GM12892 (cell line): ENCODE results near the gene PITX1. TPM values are rescaled to one million over a fixed set of nuclear protein-coding genes. Genes with fewer than 3 reads are reported as not detected.
"Not testable (repeated sequence)": the region's sequence is repeated elsewhere in the genome, so short reads cannot be mapped to it uniquely, and the experiment has no call there.

Experiments
- DNase-seq: peaks from one replicate; pipeline ENCODE4 v3.0.0; 2011; ENCODE audit not compliant: insufficient read length
- FAIRE-seq: peaks from 2 replicates; lab custom pipeline; 2011; peaks lifted over from hg19 to GRCh38; lab: Jason Lieb, UNC
- POLR2A ChIP-seq: IDR thresholded peaks from 2 replicates; pipeline ENCODE4 v1.6.1; 2011; ENCODE audit warnings: low read depth, low read length, control low read depth
- POLR2AphosphoS5 ChIP-seq: IDR thresholded peaks from 2 replicates; pipeline ENCODE4 v1.6.1; 2011; ENCODE audit warnings: low read depth, low read length, control low read depth
- TAF1 ChIP-seq: IDR thresholded peaks from 2 replicates; pipeline ENCODE4 v1.6.1; 2011; ENCODE audit warnings: low read depth, mild to moderate bottlenecking, control low read depth, low read length, borderline replicate concordance
- polyA plus RNA-seq: library from polyadenylated mRNA; unstranded; fragments of >200 nt; gene quantifications from one replicate; pipeline ENCODE4 v1.2.1, GENCODE V29; 2012; ENCODE audit warnings: missing spikeins, inconsistent platforms; ENCODE audit not compliant: missing spikeins

The PITX1 gene
- 0.34 TPM for polyA plus RNA-seq

DNA sequence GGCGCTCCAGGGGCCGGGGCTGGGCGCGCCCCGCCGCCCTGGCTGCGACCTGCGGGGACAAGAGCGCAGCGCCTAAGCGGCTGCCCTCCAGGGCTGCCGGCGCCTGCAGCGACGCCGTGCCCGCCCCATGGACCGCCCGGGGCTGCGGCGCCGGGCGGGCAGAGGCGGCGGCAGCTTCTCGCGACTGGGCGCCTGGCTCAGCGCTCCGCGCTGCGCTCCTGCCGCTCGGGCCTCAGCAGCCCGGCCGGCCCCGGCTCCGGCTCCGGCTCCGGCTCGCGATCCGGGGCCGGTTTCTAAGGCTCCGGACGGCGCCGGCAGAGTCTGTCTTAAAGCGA, at the start of gene PITX1:
Gene PITX1, minus strand, starts transcription at position 328 of the 335 bp plus-strand sequence. CDS start 347 bp downstream, outside the sequence.
- TF ChIP-seq POLR2AphosphoS5 (no peak), POLR2A (no peak), TAF1 (no peak)

DNA sequence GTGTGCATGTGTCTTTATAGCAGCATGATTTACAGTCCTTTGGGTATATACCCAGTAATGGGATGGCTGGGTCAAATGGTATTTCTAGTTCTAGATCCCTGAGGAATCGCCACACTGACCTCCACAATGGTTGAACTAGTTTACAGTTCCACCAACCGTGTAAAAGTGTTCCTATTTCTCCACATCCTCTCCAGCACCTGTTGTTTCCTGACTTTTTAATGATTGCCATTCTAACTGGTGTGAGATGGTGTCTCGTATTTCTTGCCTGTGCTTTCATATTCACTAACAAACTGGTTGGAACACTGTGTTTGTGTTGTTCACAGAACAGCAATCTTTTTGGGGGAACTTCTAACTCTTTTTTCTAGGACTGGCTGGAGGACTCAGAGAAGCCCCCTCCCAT, 49.3 kb upstream of the PITX1 start:
- not testable (repeated sequence) for DNase-seq, FAIRE-seq

More for the DNA sequence above, at the start of gene PITX1:
- DNase-seq: no peak
- no peak for FAIRE-seq

DNA sequence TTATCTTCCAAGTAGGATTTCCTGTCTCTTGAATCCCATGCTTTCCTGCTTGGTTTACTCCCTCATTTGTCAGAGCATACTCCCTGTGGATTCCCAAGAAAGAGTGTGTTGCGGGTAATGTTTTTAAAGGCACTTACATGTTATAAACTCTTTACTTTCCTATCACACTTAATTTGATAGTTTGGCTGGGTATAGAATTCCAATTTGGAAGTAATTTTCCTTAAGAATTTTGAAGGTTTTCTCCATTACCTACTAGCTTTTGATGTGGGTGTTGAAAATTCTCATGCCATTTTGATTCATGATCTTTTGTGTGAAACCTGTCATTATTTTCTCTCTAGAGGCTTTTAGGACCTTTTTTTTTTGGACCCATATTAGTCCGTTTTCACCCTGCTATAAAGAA, 47.2 kb upstream of the PITX1 start:
- FAIRE-seq (no peak), DNase-seq (no peak)
- no peak for TF ChIP-seq POLR2AphosphoS5
- TF ChIP-seq TAF1: no peak
- no peak for TF ChIP-seq POLR2A

GRCh38 chr5:135079760-135080159, 45.7 kb upstream of the PITX1 start:
- TF ChIP-seq TAF1: no peak
- TF ChIP-seq POLR2A: no peak
- TF ChIP-seq POLR2AphosphoS5: no peak
- FAIRE-seq: no peak
- no peak for DNase-seq

GRCh38 chr5:135079099-135079681, 45.2 kb upstream of the PITX1 start:
- no peak for TF ChIP-seq POLR2A
- no peak for TF ChIP-seq POLR2AphosphoS5
- TF ChIP-seq TAF1: no peak
- FAIRE-seq: no peak
- no peak for DNase-seq

DNA sequence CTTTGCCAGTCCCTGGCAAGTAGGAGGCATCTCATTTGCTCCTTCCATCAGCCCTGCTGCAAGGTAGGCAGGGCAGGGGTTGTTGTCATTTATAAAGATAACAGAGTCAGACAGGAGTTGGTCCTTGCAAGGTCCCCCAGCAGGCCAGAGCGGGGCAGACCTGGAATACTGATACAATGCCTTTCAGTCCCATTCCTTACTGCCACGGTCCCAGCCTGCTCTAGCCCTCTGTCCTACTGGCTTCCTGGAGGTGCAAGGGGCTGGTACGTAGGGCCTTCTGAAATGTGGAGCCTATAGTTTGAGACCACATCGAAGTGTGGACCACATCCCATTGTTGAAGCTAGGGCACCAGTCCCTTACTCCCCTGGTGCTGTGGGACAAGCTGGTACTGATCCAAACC, 42.8 kb upstream of the PITX1 start:
- DNase-seq (no peak), FAIRE-seq (no peak)
- TF ChIP-seq POLR2A: no peak
- no peak for TF ChIP-seq POLR2AphosphoS5
- no peak for TF ChIP-seq TAF1

DNA sequence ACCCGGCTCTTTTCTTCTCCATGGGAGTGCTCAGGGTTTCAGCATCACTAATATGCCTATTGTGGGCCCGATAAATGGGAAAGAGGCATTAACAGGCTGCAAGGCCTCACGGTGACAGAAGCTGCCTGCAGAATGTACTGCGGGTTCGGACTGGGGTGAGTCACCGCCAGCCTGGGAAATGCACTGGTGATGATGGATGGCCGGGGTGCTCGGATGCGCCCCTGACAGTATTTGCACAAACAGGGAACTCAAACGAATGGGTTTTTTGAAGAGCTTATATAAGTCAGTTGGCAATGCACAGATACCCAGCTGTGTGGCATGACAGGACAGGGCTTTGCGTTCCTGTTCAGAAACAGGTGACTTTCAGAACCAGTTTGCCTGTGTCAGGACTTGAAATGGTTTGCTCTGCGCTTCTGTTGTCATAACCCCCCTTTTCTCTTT, 42.0 kb upstream of the PITX1 start:
- TF ChIP-seq TAF1 (no peak), POLR2A (no peak), POLR2AphosphoS5 (no peak)
- DNase-seq: no peak
- FAIRE-seq: no peak

- FAIRE-seq (no peak), DNase-seq (no peak)
- TF ChIP-seq POLR2A (no peak), TAF1 (no peak), POLR2AphosphoS5 (no peak)
Measured at GRCh38 chr5:135075621-135076020, 41.6 kb upstream of the PITX1 start.

DNA sequence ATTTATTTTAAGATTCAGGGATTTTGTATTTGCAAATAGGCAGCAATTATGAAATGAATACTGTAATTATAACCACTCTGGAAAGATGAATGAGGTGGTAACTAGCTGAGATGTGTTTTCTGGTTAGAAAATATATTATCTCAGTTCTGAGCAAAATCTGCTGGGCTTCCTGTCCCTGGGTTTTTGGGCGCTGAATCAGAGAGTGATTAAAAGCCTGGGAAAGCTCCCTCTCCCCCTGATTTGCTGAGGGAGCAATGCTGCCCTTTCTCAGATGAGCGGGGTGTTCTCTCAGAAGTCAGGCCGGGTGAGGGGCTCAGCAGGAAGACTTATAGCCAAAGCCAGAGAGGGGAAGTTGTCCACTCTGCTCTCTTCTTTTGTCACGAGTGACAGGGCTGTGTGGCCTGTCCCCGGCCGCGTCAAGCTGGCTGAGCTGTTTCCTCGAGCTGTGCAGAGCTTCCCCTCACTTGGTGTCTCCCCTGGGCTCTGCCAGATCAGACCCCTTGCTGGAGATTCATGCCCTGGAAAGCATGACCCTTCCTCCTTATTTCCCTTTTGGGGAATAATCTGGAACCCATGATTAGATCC, 39.8 kb upstream of the PITX1 start:
- TF ChIP-seq POLR2A: no peak
- TF ChIP-seq POLR2AphosphoS5: no peak
- no peak for TF ChIP-seq TAF1
- FAIRE-seq: no peak
- no peak for DNase-seq

GRCh38 chr5:135072387-135073281, 38.6 kb upstream of the PITX1 start:
- no peak for TF ChIP-seq POLR2AphosphoS5
- TF ChIP-seq POLR2A: no peak
- no peak for TF ChIP-seq TAF1
- no peak for FAIRE-seq
- no peak for DNase-seq

GRCh38 chr5:135071311-135071710, 37.3 kb upstream of the PITX1 start:
- DNase-seq (no peak), FAIRE-seq (no peak)
- TF ChIP-seq POLR2AphosphoS5: no peak
- TF ChIP-seq POLR2A: no peak
- TF ChIP-seq TAF1: no peak
